Stimulated activated naive CD4-positive, alpha-beta T cell (primary cell): ENCODE data around the gene SLC41A3.

Source experiments
- DNase-seq, 6 experiments: peaks; one replicate each; lab custom pipeline; 2025; lab: John Stamatoyannopoulos, UW

SLC41A3 gene

GRCh38 chr3:126026761-126027160 lies 57.2 kb downstream of the SLC41A3 start:
- DNase-seq = no peak

DNA sequence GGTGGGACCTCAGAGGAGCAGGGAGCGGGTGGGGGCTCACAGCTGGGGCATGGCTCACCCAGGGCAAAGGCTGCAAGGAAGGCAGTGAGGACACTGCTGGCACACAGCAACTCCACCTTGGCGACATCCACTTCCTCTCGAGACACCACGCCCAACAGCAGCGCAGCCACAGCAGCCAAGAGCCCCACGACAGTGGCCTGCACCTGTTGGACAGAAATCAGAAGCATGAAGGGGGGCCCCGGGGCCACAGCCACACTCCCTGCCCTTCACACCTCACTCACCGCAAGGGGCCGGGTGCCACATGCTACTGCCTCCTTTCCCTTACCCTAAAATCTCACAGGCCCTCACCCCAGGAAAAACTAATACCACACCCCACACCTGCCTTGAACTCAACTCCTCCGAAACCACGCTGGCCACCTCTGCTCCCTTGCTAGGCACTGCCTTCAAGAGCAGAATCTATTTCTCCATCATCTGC lies 57.6 kb downstream of the SLC41A3 start:
- DNase-seq = no peak

DNA sequence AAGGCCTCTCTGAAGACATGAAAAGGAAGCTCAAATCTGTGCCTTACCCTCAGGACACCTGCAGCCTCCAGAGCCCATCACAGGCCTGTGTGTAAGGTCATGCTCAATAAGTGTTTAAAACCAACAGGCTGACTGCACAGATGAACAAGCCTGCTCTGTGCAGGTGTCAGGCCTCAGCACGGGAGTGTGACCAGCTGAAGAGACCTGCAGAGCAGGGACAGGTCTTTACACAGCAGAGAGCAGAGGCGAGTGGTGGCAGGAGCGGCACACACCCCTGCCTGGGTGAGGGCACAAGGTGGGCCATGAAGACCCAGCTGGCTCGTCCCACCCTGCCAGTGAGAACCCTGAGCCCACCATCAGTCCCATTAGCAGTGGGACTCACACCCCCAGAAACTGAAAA lies 58.1 kb downstream of the SLC41A3 start:
- no peak for DNase-seq

- no peak for DNase-seq
These were observed 58.7 kb downstream of the SLC41A3 start for GRCh38 chr3:126025116-126025729.

DNA sequence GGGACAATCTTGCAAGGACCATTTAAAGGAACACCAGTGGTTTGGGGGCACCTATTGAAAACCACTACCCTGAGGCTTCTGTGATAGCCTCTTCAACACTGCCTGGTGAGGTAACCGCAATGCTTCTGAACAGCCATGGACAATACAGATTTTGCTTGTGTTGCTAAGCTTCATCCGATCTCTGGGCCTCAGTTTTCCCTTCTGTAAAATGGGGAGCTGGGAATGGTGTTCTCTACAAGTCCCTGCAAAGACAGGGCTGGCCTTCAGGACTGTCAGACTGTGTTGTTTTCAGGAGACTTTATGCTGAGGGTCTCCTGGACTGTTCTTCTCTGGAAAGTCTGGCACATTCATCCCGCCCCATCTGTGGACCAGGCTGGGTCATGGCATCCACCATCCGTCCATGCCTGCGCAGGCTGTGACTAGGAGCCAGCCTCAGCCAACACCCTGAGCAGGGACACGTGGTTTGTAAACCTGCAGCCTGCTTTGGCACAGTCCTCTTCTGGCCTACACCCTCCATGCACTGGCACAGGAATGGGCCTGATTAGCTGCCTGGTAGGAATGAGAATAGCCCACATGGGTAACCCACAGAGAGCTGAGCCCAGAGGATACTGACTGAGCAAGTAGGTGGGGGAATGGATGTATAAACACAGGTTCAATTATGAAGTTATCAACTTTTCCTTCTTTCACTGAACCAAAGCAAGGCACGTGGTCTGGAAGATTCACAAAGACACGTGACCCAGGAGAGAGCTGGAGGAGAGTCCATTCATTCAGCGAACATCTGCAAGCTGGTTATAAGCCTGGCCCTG lies 59.7 kb downstream of the SLC41A3 start:
- DNase-seq = no peak

GRCh38 chr3:126023390-126023789 lies 60.5 kb downstream of the SLC41A3 start:
- no peak for DNase-seq

DNA sequence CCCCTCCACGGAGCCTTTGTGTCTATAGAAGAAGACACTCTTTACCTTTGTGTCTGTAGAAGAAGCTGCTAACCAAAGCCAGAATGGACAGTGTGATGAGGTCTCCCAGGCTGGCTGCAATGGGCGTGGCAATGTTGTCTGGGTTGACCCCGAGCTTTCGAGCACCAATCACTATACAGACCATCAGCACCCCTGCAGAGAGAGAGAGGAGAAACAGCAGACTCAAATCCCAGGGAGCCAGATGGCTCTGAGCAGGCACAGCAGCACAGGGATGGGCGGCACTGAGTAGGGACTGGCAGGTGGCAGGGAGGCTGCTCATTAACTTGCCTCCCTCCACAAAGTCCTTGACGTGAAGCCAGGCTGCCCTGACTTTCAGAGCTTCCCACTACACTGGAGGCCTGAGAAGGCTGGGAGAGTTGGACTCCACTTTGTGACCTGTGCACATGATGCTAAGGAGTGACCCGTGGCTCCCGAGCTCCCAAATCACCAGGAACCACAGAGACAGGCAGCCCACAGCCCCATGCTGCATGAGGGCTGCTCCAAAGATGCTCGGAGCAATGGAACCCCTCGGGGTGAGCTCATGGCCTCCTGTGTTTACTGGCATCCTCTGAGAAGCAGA lies 61.1 kb downstream of the SLC41A3 start:
- no peak for DNase-seq

DNA sequence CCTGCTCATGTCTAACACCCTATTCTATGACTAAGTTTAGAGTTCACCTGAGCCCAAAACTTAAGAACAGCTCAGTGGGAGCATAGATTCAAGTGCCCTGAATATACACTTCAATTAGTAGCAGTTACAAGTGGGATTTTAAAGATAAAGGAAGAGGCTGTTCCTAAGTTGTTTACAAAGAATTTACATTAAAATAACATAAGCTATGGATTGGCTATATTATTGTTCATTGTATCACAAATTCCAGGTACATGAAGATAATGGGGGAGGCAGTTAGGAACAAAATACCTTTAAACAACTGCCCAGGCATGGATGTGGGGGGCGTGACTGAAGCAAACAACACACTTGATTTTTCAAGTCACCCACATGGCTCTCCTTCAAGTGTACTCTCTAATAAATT lies 62.2 kb downstream of the SLC41A3 start:
- no peak for DNase-seq

DNA sequence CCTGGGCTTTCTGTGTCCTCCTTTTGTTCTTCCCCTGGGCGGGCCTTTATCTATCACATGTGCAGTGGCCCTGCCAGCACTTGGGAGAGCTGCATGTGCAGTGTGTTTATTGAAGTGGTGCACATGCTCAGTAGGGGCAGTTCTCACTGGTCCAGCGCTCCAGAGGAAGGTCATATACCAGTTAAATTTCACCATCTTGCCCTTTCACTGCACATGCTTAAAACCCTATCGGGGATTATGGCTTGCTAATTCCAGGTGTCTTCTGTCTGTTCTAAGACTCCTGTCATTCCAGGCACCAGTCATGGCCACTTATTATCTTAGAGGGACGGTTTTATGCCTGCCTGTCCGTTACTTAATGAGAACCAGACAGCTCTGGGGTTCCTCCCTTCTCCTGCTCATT lies 62.7 kb downstream of the SLC41A3 start:
- no peak for DNase-seq

DNA sequence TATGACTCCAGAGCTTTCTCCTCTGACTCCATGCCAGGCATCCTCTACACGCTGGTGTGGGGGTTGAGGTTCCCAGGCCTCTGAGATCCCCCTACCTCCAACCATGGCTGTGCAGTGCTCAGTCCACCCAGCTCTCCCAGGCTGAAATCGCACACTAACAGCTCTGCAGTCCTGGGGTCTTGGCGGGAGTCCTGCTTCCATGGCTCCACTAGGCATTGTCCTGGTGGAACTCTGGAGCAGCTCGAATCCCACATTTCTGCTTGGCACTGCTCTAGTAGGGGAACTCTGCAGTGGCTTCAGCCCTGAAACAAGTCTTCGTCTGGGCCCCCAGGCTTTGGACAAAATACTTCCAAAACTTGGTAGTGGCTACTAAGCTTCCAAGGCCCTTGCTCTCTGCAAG lies 64.2 kb downstream of the SLC41A3 start:
- DNase-seq = no peak

- DNase-seq = no peak
These were observed 64.9 kb downstream of the SLC41A3 start for GRCh38 chr3:126018995-126019394.

- no peak for DNase-seq
These were observed 65.4 kb downstream of the SLC41A3 start for GRCh38 chr3:126018545-126018944.

DNA sequence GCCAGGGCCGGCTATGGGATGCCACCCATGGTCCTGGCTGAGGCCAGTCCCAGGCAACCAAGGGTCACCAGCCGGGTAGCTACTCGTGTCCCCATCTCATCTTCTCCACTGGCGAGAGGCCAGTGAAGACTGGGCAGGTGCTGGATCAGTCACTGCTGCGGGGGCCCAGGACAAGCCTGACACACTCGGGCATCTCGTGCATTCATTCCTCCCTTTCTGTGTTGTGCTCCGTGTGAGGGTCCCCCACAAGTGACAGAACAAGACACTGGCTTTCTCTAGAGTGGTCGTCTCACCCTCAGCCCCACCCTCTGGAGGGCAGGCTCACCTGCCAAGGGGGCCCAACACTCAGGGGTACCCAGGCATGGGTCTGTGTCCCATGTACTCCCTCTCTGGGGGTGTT lies 66.6 kb downstream of the SLC41A3 start:
- DNase-seq = no peak

GRCh38 chr3:126016616-126017015 lies 67.3 kb downstream of the SLC41A3 start:
- no peak for DNase-seq

GRCh38 chr3:126015075-126015474 lies 68.8 kb downstream of the SLC41A3 start:
- DNase-seq = no peak

DNA sequence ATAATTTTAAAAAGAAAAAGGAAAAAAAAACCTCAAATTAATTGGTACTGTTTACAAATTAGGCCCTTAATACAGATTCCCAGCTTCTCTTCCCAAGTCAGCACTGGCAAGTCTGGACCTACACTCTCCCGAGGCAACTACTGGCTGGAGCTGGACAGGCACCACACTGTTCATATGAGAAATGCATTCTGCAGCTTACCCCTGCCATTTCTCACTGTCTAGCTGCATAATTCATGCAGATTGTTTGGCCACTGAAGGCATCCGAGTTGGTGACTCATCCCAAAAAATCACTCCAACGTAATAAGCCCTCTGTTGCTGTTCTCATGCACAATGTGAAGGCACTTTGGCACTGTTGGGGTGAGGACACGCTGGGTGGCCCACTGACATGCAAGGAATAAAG lies 69.7 kb downstream of the SLC41A3 start:
- no peak for DNase-seq

- DNase-seq = no peak
These were observed 70.2 kb downstream of the SLC41A3 start for GRCh38 chr3:126013751-126014156.

- no peak for DNase-seq
These were observed 74.7 kb downstream of the SLC41A3 start for GRCh38 chr3:126009181-126009580.

- DNase-seq = no peak
These were observed 75.7 kb downstream of the SLC41A3 start for GRCh38 chr3:126008219-126008618.

DNA sequence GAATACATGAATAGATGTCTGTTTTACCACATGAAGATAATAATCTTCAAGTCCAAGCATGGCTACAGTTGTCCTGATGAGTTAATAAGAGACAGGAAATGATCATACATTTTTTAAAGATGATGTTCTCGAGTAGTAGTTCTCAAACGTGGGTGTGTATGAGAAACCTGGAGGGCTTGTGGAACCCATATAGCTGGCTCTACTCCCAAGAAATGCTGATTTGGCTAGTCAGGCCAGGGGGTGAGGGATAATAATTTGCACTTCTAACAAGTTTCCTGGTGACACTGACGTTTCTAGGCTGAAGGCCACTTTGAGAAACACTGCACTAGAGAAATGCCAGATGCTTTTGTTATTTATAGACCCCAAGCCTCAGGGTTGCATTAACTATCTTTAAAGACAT lies 78.0 kb downstream of the SLC41A3 start:
- DNase-seq = no peak

DNA sequence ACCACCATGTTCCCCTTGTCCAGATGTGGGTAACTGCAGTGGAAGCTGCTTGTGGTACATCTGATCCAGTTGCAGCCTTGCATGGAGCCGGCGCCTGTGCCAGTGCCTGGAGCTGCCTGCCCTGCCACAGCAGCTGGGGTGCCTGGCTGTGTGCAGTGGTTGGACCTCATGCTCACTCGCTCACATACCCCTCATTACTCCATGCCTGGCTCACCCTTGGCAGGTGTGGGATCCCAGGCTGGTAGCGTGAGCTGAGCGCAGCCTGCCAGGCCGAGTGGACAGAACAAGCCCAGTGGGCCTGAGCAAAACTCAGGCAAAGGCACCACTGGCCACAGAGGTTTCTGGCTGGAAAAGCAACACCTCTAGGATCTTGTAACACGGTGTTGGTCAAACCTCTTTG lies 79.2 kb downstream of the SLC41A3 start:
- no peak for DNase-seq

DNA sequence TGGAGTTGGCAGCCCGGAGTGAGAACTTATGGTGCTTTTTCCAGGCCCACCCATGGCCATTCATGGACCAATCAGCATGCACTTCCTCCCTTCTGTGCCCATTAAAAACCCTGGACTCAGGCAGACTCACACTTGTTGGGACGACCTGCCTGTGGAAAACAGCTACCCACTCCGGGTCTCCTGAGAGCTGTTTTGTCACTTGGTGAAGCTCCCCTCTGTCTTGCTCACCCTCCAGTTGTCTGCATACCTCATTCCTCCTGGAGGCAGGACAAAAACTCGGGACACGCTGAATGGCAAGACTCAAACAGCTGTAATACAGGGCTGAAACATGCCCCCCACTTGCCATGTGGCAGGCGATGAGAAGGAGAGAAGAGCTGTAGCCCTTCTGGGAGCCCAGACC lies 79.7 kb downstream of the SLC41A3 start:
- no peak for DNase-seq
